CD4-positive, alpha-beta T cell treated with Interleukin-10 for 1 hour (primary cell): ENCODE measurements around the gene PCCA.
"Not testable (repeated sequence)": the region's sequence is repeated elsewhere in the genome, so short reads cannot be mapped to it uniquely, and the experiment has no call there.

Experiments
- DNase-seq: peaks from one replicate; pipeline ENCODE4 v3.0.0-alpha.2; 2020

Gene PCCA

DNA sequence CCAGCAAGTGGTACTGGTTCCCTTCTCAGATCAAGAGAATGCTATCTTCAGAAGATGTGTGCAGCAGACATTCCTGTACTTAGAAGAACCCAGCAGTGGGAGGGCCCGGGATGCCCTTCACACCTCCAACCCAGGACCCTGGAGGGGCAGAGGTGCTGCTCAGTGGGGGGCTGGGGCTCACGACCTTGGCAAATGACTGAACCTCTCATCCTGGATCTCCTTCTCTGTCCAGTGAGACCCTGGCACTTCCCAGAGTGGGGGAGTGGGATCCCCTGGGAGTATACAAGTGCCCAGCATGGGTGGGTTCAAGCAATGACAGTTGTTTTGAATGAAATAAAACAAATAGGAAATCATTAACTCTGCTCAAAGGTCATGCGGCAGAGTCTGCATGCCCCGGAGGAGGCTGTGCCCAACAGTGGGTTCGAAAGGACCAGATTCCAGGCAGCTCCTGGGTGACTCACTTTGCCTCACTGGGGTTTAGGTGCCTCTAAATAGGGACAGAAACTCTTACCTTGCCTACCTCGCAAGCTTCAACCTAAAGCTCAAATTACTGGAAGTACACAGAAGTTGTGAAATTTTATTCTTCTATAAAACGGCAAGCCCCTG lies 472.8 kb downstream of the PCCA start:
- DNase-seq: no peak

- no peak for DNase-seq
Observed at GRCh38 chr13:100563779-100564178, 474.9 kb downstream of the PCCA start.

DNA sequence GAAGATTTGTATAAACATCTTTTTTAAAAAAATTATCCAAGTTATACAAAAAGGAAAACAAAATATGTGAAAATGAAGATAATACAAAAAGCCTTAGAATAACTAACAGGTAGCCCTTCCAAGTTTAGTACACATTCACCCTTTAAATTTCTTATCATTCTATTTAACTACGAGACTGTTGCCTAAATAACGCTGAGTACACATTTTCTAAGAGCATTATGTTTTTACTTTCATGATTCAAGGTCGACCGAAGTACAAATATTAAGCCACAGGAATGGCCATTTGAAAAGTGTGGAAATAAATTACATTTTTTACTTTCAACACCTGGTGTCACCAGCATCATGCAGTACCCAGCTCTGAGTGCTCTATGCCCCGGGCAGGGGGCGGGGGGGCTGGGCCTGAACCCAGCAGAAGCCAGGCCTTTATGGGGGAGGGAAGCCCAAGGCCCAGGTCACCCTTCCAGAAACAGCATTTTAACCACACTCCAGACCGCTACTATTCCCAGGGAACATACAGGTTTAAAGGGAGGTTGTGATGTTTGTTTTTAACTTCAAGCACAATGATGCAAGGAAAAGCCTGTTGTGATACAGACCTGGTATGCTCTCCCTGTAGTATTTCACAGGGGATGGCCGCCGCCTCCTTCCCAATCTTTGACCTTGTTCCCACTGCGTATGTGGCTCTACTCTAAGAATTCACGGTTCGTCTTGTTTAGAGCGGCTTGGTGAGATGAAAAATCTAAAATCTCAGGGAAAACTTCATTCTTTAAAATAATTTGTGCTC lies 475.7 kb downstream of the PCCA start:
- no peak for DNase-seq

DNA sequence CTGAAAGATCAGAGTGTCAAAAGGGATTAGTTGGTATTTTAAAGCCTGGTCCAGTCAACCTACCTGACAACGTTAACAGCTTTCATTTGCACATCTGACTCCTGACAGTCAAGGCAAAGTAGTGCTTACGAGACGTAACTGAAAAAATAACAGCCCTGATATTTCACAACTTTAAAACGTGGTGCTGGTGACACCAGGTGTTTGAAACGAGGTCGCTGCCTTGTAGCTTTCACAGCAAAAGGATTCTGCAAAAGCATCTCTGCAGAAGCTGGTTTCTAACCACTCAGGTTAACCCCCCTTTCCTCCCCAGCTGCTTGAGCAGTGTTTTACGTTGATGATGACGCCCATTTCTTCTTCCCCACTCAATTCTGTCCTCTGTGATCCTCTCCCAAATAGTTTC lies 476.4 kb downstream of the PCCA start:
- DNase-seq: no peak

GRCh38 chr13:100566543-100566942 lies 477.6 kb downstream of the PCCA start:
- no peak for DNase-seq

GRCh38 chr13:100573121-100573520 lies 484.2 kb downstream of the PCCA start:
- DNase-seq: peak; percentile 77

- DNase-seq: not testable (repeated sequence)
Observed at GRCh38 chr13:100577239-100577638, 488.3 kb downstream of the PCCA start.
